GM12874 (cell line): ENCODE measurements around the gene HSCB.

Experiments
- CTCF ChIP-seq: IDR thresholded peaks from 2 replicates; pipeline ENCODE4 v1.5.1; 2011; ENCODE audit warnings: low read depth, mild to moderate bottlenecking, control low read depth, low read length, moderate library complexity; ENCODE audit not compliant: insufficient read depth

Gene HSCB

DNA sequence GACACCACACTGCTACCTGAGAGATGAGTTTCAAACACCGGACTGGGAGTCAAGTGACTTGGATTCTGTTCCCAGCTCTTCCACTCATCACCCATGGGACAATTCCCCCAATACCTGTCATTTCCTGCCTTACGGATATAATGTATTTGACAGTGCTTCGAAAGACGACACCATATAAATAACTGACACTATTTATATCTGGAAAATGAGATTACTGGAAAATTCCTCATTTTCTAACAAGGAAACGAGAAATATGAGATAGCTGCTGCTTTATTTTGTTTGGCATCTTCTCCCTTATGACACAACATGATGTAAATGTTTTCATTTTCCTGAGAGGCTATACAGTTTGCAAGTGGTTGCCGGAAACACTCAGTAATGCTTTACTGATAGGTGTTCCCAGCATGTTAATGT lies 8.6 kb downstream of the HSCB start:
- TF ChIP-seq CTCF = no peak

DNA sequence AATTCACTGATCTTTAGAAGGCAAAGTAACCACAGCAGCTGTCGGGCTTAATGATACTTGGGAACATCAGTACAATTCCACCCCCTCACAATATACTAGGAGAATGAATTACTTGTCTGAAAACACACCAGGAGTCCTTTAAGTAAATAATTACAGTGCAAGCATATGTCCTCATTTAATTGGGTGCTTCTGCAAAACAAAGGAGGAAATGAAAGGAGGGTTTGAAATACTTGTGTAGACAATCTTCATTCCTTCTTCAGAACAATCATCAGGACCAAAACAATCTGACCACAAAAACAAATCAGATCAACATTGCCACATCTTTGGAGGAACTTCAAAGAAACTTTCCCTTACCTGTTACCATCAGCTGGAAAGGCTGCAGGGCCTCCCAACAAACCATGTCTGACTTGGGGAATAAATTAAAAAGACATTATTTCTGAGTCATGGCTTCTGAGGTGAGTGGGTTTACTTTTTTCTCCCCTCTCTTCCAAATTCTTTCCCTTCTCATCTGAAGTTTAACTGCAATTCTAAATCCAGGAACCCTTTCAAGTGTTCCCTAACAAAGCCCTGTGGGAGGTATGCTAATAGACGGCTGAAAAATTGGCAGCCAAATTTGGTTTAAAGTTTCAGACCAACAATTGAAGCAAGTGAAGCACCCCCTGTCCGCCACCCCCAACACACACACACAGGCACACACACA lies 18.2 kb downstream of the HSCB start:
- TF ChIP-seq CTCF = no peak

DNA sequence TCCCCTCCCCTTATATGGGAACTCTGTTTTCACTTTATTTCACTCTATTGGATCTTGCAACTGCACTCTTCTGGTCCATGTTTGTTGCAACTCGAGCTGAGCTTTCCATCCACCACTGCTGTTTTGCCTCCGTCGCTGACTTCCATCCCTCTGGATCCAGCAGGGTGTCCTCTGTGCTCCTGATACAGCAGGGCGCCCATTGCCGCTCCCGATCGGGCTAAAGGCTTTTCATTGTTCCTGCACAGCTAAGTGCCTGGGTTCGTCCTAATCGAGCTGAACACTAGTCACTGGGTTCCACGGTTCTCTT lies 19.6 kb downstream of the HSCB start:
- no peak for TF ChIP-seq CTCF

DNA sequence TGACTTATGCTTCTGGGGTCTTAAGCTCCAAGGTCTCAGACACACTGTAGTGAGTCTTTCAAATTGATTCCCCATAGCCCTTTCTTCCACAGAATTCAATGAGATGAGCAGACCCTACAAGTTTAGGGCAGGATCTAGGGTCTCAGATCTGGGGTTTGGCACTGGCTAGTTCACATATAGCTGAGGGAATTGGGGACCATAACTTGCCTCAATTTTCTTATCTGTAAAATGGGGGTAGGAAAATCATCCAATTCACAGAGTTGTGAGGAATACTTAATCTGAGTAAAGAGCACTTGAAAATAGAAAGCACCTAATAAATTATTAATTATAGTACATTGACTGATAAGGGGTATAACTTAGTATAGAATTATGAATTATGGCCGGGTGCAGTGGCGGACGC lies 24.8 kb downstream of the HSCB start:
- no peak for TF ChIP-seq CTCF

DNA sequence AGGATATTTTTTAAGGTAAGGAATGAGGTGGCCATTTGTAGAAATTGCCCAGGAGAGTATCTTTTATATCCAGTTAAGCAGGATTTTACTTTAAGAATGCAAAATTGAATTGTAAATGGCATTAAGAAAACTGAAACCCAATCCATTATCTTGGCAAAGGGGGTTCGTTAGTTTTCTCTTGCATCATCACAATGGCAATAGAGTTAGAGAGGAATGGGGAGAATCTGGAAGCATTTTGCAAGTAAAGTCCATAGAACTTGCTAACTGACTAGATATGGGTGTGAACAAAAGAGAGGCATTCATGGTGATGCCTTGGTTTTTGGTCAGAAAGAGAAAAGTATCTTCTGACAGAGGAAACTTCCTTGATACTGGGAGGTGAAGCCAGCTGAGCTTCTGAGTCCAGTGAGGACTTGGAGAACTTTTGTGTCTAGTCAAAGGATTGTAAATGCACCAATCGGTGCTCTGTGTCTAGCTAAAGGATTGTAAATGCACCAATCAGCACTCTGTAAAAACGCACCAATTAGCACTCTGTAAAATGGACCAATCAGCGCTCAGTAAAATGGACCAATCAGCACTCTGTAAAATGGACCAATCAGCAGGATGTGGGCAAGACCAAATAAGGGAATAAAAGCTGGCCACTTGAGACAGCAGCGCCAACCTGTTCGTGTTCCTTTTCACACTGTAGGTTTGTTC lies 27.0 kb downstream of the HSCB start:
- no peak for TF ChIP-seq CTCF

DNA sequence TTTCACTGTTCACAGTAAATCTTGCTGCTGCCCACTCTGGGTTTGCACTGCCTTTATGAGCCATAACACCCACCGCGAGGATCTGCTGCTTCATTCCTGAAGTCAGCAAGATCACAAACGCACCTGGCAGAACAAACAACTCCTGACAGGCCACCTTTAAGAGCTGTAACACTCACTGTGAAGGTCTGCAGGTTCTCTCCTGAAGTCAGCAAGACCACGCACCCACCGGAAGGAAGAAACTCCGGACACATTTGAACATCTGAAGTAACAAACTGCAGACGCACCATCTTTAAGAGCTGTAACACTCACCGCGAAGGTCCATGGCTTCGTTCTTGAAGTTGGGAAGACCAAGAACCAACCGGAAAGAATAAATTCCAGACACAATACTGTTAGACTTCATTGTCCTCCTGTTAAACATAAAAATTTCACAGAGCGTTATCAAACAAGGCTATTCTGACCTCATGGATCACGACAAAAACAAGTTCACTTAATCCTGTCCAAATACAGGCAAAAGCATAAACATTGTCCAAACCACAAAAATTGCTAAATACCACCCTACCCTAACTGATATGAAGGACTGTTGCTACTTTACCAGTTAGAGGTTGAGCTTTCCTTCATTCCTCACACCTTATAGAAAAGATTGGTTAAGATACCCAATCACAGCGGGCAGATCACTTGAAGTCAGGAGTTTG lies 27.7 kb downstream of the HSCB start:
- no peak for TF ChIP-seq CTCF

DNA sequence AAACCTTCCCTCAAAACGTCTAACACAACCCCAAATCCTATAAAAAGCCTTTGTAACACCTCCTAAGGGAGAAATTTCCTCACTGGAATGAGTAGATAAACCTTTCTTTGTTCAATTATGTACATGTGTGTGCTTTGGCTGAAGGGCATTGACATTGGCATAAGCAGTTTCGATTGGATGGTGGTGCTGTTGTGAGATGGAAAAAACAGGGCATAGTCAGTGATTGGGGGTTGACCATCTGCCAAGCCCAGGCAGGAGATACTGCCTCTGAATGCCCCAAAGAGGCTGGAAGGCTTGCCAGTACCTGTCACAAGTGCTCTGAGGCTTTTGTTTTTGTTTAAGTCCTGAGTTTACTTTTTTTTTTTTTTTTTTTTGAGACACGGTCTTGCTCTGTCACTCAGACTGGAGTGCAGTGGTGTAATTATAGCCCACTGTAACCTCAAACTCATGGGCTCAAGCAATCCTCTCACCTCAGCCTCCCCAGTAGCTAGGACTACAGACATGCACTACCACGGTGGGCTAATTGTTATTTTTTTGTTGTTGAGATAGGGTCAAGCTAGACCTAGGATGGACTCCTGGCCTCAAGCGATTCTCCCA lies 29.5 kb downstream of the HSCB start:
- TF ChIP-seq CTCF = no peak
